HepG2 (cell line): ENCODE measurements around the gene OR4K14. TPM values are rescaled to one million over a fixed set of nuclear protein-coding genes. Genes with fewer than 3 reads are reported as not detected.

Experiments used
- ATAC-seq: fragments of 200-7000 bp; cut with Tn5 transposase; 3 replicates; pipeline ENCODE4 v1.9.1; 2020; ENCODE audit warnings: mild to moderate bottlenecking, moderate library complexity
- Bru-seq: library from RNA; stranded (reverse); fragments of 400-500 nt; gene quantifications from one replicate; lab custom pipeline; 2021; lab: Mats Ljungman, UMichigan
- BruChase-seq, 2 experiments: library from RNA; stranded (reverse); fragments of 400-500 nt; gene quantifications; one replicate each; lab custom pipeline; 2021; lab: Mats Ljungman, UMichigan
- BruUV-seq: library from RNA; stranded (reverse); fragments of 400-500 nt; replicated peaks from 2 replicates; lab custom pipeline; 2021; lab: Mats Ljungman, UMichigan
- CTCF ChIA-PET: fragments of 300-600 bp; formaldehyde crosslinking; extraction: SDS; loops from one replicate; lab custom pipeline; 2021; ENCODE audit warnings: low total read pairs, inconsistent platforms, low intra/inter-chr PET ratio; lab: Yijun Ruan, JAX
- POLR2A ChIA-PET: fragments of 350-600 bp; sonication (Branson Sonifier 250); formaldehyde crosslinking; loops from one replicate; lab custom pipeline; 2020; ENCODE audit warnings: antibody characterized with exemption, inconsistent platforms; lab: Yijun Ruan, JAX
- DNase-seq: peaks from one replicate; pipeline ENCODE4 v3.0.0-alpha.2; 2015; ENCODE audit warnings: low spot score
- FAIRE-seq: peaks from 3 replicates; lab custom pipeline; 2011; peaks lifted over from hg19 to GRCh38; lab: Jason Lieb, UNC
- H2AFZ ChIP-seq: one replicate; pipeline ENCODE4 v1.6.1; 2011; ENCODE audit warnings: low read length, inconsistent platforms
- H3K27ac ChIP-seq: fragments of 300-600 bp; 3 replicates; pipeline ENCODE4 v1.8.0; 2011; ENCODE audit warnings: mixed run types, mild to moderate bottlenecking, mixed read lengths, low read length, inconsistent platforms; ENCODE audit not compliant: insufficient read depth; ENCODE audit errors: extremely low read length
- H3K27me3 ChIP-seq, 2 experiments: fragments of 200-600 bp in 1 of 2; 2 replicates in 1 of 2; 3 replicates in 1 of 2; pipeline versions ENCODE4 v1.6.0 to v1.8.0; 2011; ENCODE audit warnings: low read length in 2 of 2, mild to moderate bottlenecking in 2 of 2, moderate library complexity in 2 of 2, inconsistent platforms in 1 of 2; ENCODE audit not compliant: insufficient read depth in 2 of 2, control insufficient read depth in 1 of 2
- H3K36me3 ChIP-seq, 2 experiments: fragments of 200-600 bp in 1 of 2; replicated peaks in 1 of 2; 2 replicates in 1 of 2; 3 replicates in 1 of 2; pipeline versions ENCODE4 v1.5.1 to v1.8.0; 2011; ENCODE audit warnings: low read length in 2 of 2, inconsistent platforms in 1 of 2; ENCODE audit not compliant: insufficient read depth in 2 of 2, control insufficient read depth in 1 of 2
- H3K4me1 ChIP-seq: 2 replicates; pipeline ENCODE4 v1.5.1; 2012; ENCODE audit warnings: low read length, inconsistent platforms; ENCODE audit not compliant: insufficient read depth
- H3K4me2 ChIP-seq: 2 replicates; pipeline ENCODE4 v1.6.0; 2011; ENCODE audit warnings: low read depth, low read length, inconsistent platforms
- H3K4me3 ChIP-seq, 3 experiments: fragments of 200-600 bp in 1 of 3; sonication (generic), shearing (Covaris generic) in 1 of 3; replicated peaks in 1 of 3; 2 replicates each; pipeline ENCODE4 v1.5.1; 2011 to 2016; ENCODE audit warnings: low read length in 3 of 3, inconsistent platforms in 2 of 3, low read depth in 2 of 3, mild to moderate bottlenecking in 2 of 3, control low read depth in 1 of 3, mixed read lengths in 1 of 3; ENCODE audit not compliant: insufficient read depth in 1 of 3
- H3K79me2 ChIP-seq: one replicate; pipeline ENCODE4 v1.6.1; 2011; ENCODE audit warnings: low read length, inconsistent platforms; ENCODE audit not compliant: insufficient read depth
- H3K9ac ChIP-seq: 2 replicates; pipeline ENCODE4 v1.6.0; 2011; ENCODE audit warnings: mild to moderate bottlenecking, low read depth, low read length, inconsistent platforms; ENCODE audit not compliant: insufficient read depth
- H3K9me3 ChIP-seq: 2 replicates; pipeline ENCODE4 v1.5.1; 2012; ENCODE audit warnings: mild to moderate bottlenecking, low read length
- H4K20me1 ChIP-seq: 2 replicates; pipeline ENCODE4 v1.6.0; 2011; ENCODE audit warnings: inconsistent platforms, mild to moderate bottlenecking, low read length, moderate library complexity; ENCODE audit not compliant: insufficient read depth
- CREB1 ChIP-seq, 2 experiments: fragments of 450-650 bp in 1 of 2; IDR thresholded peaks; 2 replicates each; pipeline ENCODE4 v1.6.1; 2016 to 2017; ENCODE audit warnings: control low read depth in 1 of 2, mild to moderate bottlenecking in 1 of 2, missing compliant biosample characterization in 1 of 2, missing genetic modification characterization in 1 of 2
- DMAP1 ChIP-seq: IDR thresholded peaks from 2 replicates; pipeline ENCODE4 v1.6.1; 2016
- FOXA3 ChIP-seq: IDR thresholded peaks from 2 replicates; pipeline ENCODE4 v1.6.1; 2016; ENCODE audit warnings: missing genetic modification reagents, missing compliant biosample characterization
- HDAC6 ChIP-seq: fragments of 200-600 bp; sonication (generic); IDR thresholded peaks from 2 replicates; pipeline ENCODE4 v1.7.0; 2017; ENCODE audit warnings: mild to moderate bottlenecking, antibody characterized with exemption, low read length, low read depth
- HNF4A ChIP-seq: sonication (generic); formaldehyde crosslinking; IDR thresholded peaks from 2 replicates; pipeline ENCODE4 v1.4.0; 2020; ENCODE audit warnings: missing genetic modification reagents
- HNRNPUL1 ChIP-seq: fragments of 200-400 bp; formaldehyde crosslinking; IDR thresholded peaks from 2 replicates; pipeline ENCODE4 v1.6.1; 2017; ENCODE audit warnings: low read depth, mild to moderate bottlenecking, low read length, moderate library complexity
- MAFF ChIP-seq: IDR thresholded peaks from 2 replicates; pipeline ENCODE4 v1.6.1; 2011; ENCODE audit warnings: low read depth, low read length, improper control_type of control experiment
- MAFK ChIP-seq, 2 experiments: IDR thresholded peaks in 1 of 2; conservative IDR thresholded peaks in 1 of 2; 2 replicates each; pipeline ENCODE4 v1.6.1; 2011; ENCODE audit warnings: improper control_type of control experiment in 2 of 2, low read length in 2 of 2
- RELA ChIP-seq: sonication (generic); formaldehyde crosslinking; IDR thresholded peaks from 2 replicates; pipeline ENCODE4 v1.4.0; 2020; ENCODE audit warnings: missing genetic modification reagents
- SP140L ChIP-seq: sonication (generic); formaldehyde crosslinking; IDR thresholded peaks from 2 replicates; pipeline ENCODE4 v1.4.0; 2020; ENCODE audit warnings: missing genetic modification reagents, borderline replicate concordance
- TRAFD1 ChIP-seq: sonication (generic); formaldehyde crosslinking; IDR thresholded peaks from 2 replicates; pipeline ENCODE4 v1.5.1; 2020; ENCODE audit warnings: missing genetic modification reagents, mild to moderate bottlenecking, borderline replicate concordance
- ZNF563 ChIP-seq: sonication (generic); formaldehyde crosslinking; IDR thresholded peaks from 2 replicates; pipeline ENCODE4 v1.8.0; 2022; ENCODE audit warnings: mild to moderate bottlenecking, moderate library complexity, missing genetic modification reagents
- ZNF597 ChIP-seq: sonication (generic); formaldehyde crosslinking; IDR thresholded peaks from 2 replicates; pipeline ENCODE4 v1.5.0; 2020; ENCODE audit warnings: missing genetic modification reagents
- ZNF598 ChIP-seq: sonication (generic); formaldehyde crosslinking; IDR thresholded peaks from 2 replicates; pipeline ENCODE4 v1.5.1; 2020; ENCODE audit warnings: mild to moderate bottlenecking, missing genetic modification reagents, borderline replicate concordance
- ZNF709 ChIP-seq: sonication (generic); formaldehyde crosslinking; IDR thresholded peaks from 2 replicates; pipeline ENCODE4 v1.5.0; 2020; ENCODE audit warnings: mild to moderate bottlenecking, missing genetic modification reagents
- ZZZ3 ChIP-seq: sonication (generic); formaldehyde crosslinking; IDR thresholded peaks from 2 replicates; pipeline ENCODE4 v1.4.0; 2020; ENCODE audit warnings: missing genetic modification reagents, mild to moderate bottlenecking, borderline replicate concordance
- WGBS: methylation state at CpG from one replicate; pipeline ENCODE4 v1.1.6; 2017; ENCODE audit warnings: low lambda C conversion rate; 5-methylcytosine and 5-hydroxymethylcytosine counted together
- in situ Hi-C: cut with HindIII; loops from 2 replicates; pipeline ENCODE4 v1.10.0; 2017; ENCODE audit warnings: low pct_unique_long_range_greater_than_20kb; ENCODE audit not compliant: extremely low pct_ligation_motif_present
- intact Hi-C: fragments of 100-400 bp; cut with micrococcal nuclease; formaldehyde crosslinking; loops from one replicate; pipeline ENCODE4 v1.10.0; 2022; ENCODE audit not compliant: unreplicated experiment
- long read RNA-seq, 2 experiments: library from RNA in 1 of 2; library from polyadenylated mRNA in 1 of 2; stranded (forward) in 1 of 2; unstranded in 1 of 2; transcript quantifications; one replicate each; pipeline ENCODE4 v2.0.0, GENCODE V29; 2019 to 2022
- polyA minus RNA-seq, 3 experiments: library from RNA; depleted of rRNA, polyadenylated mRNA; stranded (reverse); fragments of >200 nt; gene quantifications; 2 replicates each; pipeline ENCODE4 v1.2.3, GENCODE V29; 2011; ENCODE audit warnings: low replicate concordance in 1 of 3
- polyA plus RNA-seq, 8 experiments: library from polyadenylated mRNA; depleted of rRNA in 3 of 8; stranded (reverse) in 7 of 8; unstranded in 1 of 8; fragments of >200 nt; fragmentation: Illumina TruSeq in 4 of 8; extraction: Trizol in 4 of 8; gene quantifications; 2 replicates each; pipeline versions ENCODE4 v1.2.1 to v1.2.3, GENCODE V29; 2011 to 2016; ENCODE audit warnings: low read depth in 4 of 8, missing spikeins in 1 of 8, mixed read lengths in 1 of 8; ENCODE audit not compliant: insufficient read depth in 1 of 8
- total RNA-seq, 5 experiments: library from RNA; depleted of rRNA; stranded (reverse); fragments of >200 nt; fragmentation: Illumina TruSeq; extraction: Trizol; gene quantifications; 2 replicates each; pipeline ENCODE4 v1.2.3, GENCODE V29; 2016; ENCODE audit warnings: low read depth in 1 of 5

OR4K14 gene
- total RNA-seq (2016; rRNA removed; fragmentation: Illumina TruSeq; extraction: Trizol) (not detected in 2 replicates), polyA plus RNA-seq (2011; rRNA removed) (not detected in 2 replicates), polyA minus RNA-seq (2011; rRNA and poly(A)+ RNA removed; ENCODE audit: low replicate concordance) (not detected in 2 replicates), Bru-seq, nascent RNA (not detected), BruChase-seq, experiment 1, labeled RNA remaining after a 6-hour chase (not detected), BruChase-seq, experiment 2, labeled RNA remaining after a 2-hour chase (not detected)
- not detected in 2 replicates for total RNA-seq (2016; cell fraction: cytosol; rRNA removed; fragmentation: Illumina TruSeq; extraction: Trizol; ENCODE audit: low read depth)
- total RNA-seq (2016; cell fraction: insoluble cytoplasmic fraction; rRNA removed; fragmentation: Illumina TruSeq; extraction: Trizol) = not detected in 2 replicates
- not detected in 2 replicates for total RNA-seq (2016; cell fraction: membrane; rRNA removed; fragmentation: Illumina TruSeq; extraction: Trizol)
- total RNA-seq (2016; cell fraction: nucleus; rRNA removed; fragmentation: Illumina TruSeq; extraction: Trizol) = not detected in 2 replicates
- polyA plus RNA-seq (2011; cell fraction: cytosol; rRNA removed) = not detected in 2 replicates
- polyA plus RNA-seq (2011; cell fraction: nucleus; rRNA removed) = not detected in 2 replicates
- polyA plus RNA-seq (2012) = not detected in 2 replicates
- not detected in 2 replicates for polyA plus RNA-seq (2016; cell fraction: cytosol; fragmentation: Illumina TruSeq; extraction: Trizol; ENCODE audit: low read depth)
- polyA plus RNA-seq (2016; cell fraction: insoluble cytoplasmic fraction; fragmentation: Illumina TruSeq; extraction: Trizol; ENCODE audit: low read depth) = not detected in 2 replicates
- polyA plus RNA-seq (2016; cell fraction: membrane; fragmentation: Illumina TruSeq; extraction: Trizol; ENCODE audit: low read depth) = not detected in 2 replicates
- polyA plus RNA-seq (2016; cell fraction: nucleus; fragmentation: Illumina TruSeq; extraction: Trizol; ENCODE audit: insufficient read depth, low read depth) = not detected in 2 replicates
- not detected in 2 replicates for polyA minus RNA-seq (2011; cell fraction: cytosol; rRNA and poly(A)+ RNA removed)
- polyA minus RNA-seq (2011; cell fraction: nucleus; rRNA and poly(A)+ RNA removed) = not detected in 2 replicates
- long read RNA-seq, experiment 1 = 0 reads
- long read RNA-seq, experiment 2 = 0 reads

- Histone ChIP-seq H3K27ac (no peak within 1 kb of the TSS), H3K4me2 (no peak within 1 kb of the TSS), H4K20me1 (no peaks in the 10 kb centered on the region), H3K27me3 (no peaks in the 10 kb centered on the region), H2AFZ (no peak within 1 kb of the TSS), H3K36me3 (no peaks in the 10 kb centered on the region), H3K4me1 (no peaks in the 10 kb centered on the region), H3K4me3 (no peak within 1 kb of the TSS), H3K79me2 (no peaks in the 10 kb centered on the region), H3K9me3 (peaks cover 4% of the 10 kb centered on the region; the same call in 1 of the 2 replicates), H3K9ac (no peak within 1 kb of the TSS)
- CTCF ChIA-PET = no interaction called here
- in situ Hi-C loops (no loop called here), intact Hi-C loops (no loop called here)
- POLR2A ChIA-PET = no interaction called here
- no TSS peak for BruUV-seq
- FAIRE-seq (no peak), DNase-seq (no peak), ATAC-seq (no peak)
- WGBS = 33% methylated on average over 2 of the region's 2 CpGs
- no peak for TF ChIP-seq ZNF597 (CRISPR knock-in tag)
- TF ChIP-seq ZZZ3 (CRISPR knock-in tag) = no peak
- TF ChIP-seq MAFK (conservative IDR thresholded peaks at IDR 0.05 in 1 of 2, IDR thresholded peaks at IDR 0.05 in 1 of 2; ENCODE audit: low read length in 2 of 2) = peak; percentile 70 to 85
- no peak for TF ChIP-seq ZNF709
- TF ChIP-seq SP140L (CRISPR knock-in tag) = no peak
- TF ChIP-seq DMAP1 (CRISPR knock-in tag) = no peak
- TF ChIP-seq ZNF563 = no peak
- TF ChIP-seq HNF4A (CRISPR knock-in tag) = no peak
- peak; percentile 73; the same call in 1 of the 2 replicates for TF ChIP-seq MAFF
- TF ChIP-seq CREB1 (IDR thresholded peaks at IDR 0.05) = no peak
- TF ChIP-seq CREB1 (CRISPR knock-in tag; IDR thresholded peaks at IDR 0.05) = no peak
- no peak for TF ChIP-seq ZNF598 (CRISPR knock-in tag)
- no peak for TF ChIP-seq HDAC6
- no peak for TF ChIP-seq FOXA3
- no peak for TF ChIP-seq HNRNPUL1
- no peak for TF ChIP-seq RELA
- no peak for TF ChIP-seq TRAFD1 (CRISPR knock-in tag)
Measured at GRCh38 chr14:20019257-20019865, at the start of gene OR4K14. Gene OR4K14 (minus strand): TSS chr14:20019307. CDS start chr14:20015193, 4,114 bp downstream.
